A549 (cell line): ENCODE measurements around the gene ZNF622. TPM values are rescaled to one million over a fixed set of nuclear protein-coding genes. Genes with fewer than 3 reads are reported as not detected.
A peak's percentile ranks its signal among the peaks of the same experiment; 100 is the strongest.

Experiments used
- ATAC-seq, 2 experiments: fragments of 200-7000 bp in 1 of 2; fragments of >200 bp in 1 of 2; cut with Nextera tagmentation in 1 of 2; cut with Tn5 transposase in 1 of 2; 3 replicates each; pipeline versions ENCODE4 v1.8.0 to v1.9.1; 2018 to 2020; ENCODE audit warnings: mild to moderate bottlenecking in 1 of 2, moderate library complexity in 1 of 2
- CTCF ChIA-PET: fragments of 300-600 bp; sonication (Branson Sonifier 250); formaldehyde crosslinking; extraction: SDS; loops from one replicate; lab custom pipeline; 2021; ENCODE audit warnings: antibody characterized with exemption, inconsistent platforms; lab: Yijun Ruan, JAX
- POLR2A ChIA-PET: fragments of 350-600 bp; formaldehyde crosslinking; extraction: SDS; loops from one replicate; lab custom pipeline; 2021; ENCODE audit warnings: antibody characterized with exemption, inconsistent platforms; lab: Yijun Ruan, JAX
- DNase-seq, 2 experiments: peaks; one replicate each; pipeline versions ENCODE4 v3.0.0 to v3.0.0-alpha.2; 2011 to 2016; ENCODE audit warnings: low read depth in 1 of 2, low spot score in 1 of 2
- FAIRE-seq: peaks from 2 replicates; lab custom pipeline; 2011; peaks lifted over from hg19 to GRCh38; lab: Jason Lieb, UNC
- H3K27ac ChIP-seq, 2 experiments: fragments of >200 bp; sonication (Bioruptor Twin); formaldehyde crosslinking; 3 replicates each; pipeline ENCODE4 v1.5.1; 2016 to 2017
- H3K4me1 ChIP-seq: fragments of >200 bp; sonication (Bioruptor Twin); formaldehyde crosslinking; 3 replicates; pipeline ENCODE4 v1.6.1; 2016
- H3K4me2 ChIP-seq: fragments of >200 bp; sonication (Bioruptor Twin); formaldehyde crosslinking; 3 replicates; pipeline ENCODE4 v1.6.1; 2016
- H3K4me3 ChIP-seq: fragments of >200 bp; sonication (Bioruptor Twin); formaldehyde crosslinking; 3 replicates; pipeline ENCODE4 v1.5.1; 2016
- H3K9me3 ChIP-seq: fragments of >200 bp; sonication (Bioruptor Twin); formaldehyde crosslinking; 3 replicates; pipeline ENCODE4 v1.6.1; 2016
- ATOH8 ChIP-seq: fragments of 250-450 bp; sonication (Bioruptor Pico); IDR thresholded peaks from 2 replicates; pipeline ENCODE4 v1.5.0; 2020; ENCODE audit warnings: low read depth, mild to moderate bottlenecking, moderate library complexity
- CBX2 ChIP-seq: fragments of 200-600 bp; sonication (generic); IDR thresholded peaks from 2 replicates; pipeline ENCODE4 v1.6.1; 2016; ENCODE audit warnings: low read depth, mild to moderate bottlenecking, borderline replicate concordance
- CEBPB ChIP-seq, 2 experiments: fragments of >200 bp in 1 of 2; sonication (Bioruptor Twin) in 1 of 2; formaldehyde crosslinking in 1 of 2; IDR thresholded peaks; 2 replicates each; pipeline ENCODE4 v1.6.1; 2012 to 2016
- CHD2 ChIP-seq: fragments of 150-350 bp; IDR thresholded peaks from 2 replicates; pipeline ENCODE4 v1.6.1; 2014; ENCODE audit warnings: low read length; ENCODE audit not compliant: partially characterized antibody
- CHD4 ChIP-seq: fragments of 200-600 bp; sonication (generic); IDR thresholded peaks from 2 replicates; pipeline ENCODE4 v1.6.1; 2016; ENCODE audit warnings: antibody characterized with exemption, mild to moderate bottlenecking, borderline replicate concordance
- EHF ChIP-seq: fragments of 250-450 bp; sonication (Bioruptor Pico); IDR thresholded peaks from 2 replicates; pipeline ENCODE4 v1.5.0; 2020; ENCODE audit warnings: mild to moderate bottlenecking
- EHMT2 ChIP-seq: fragments of 200-600 bp; sonication (generic); IDR thresholded peaks from 2 replicates; pipeline ENCODE4 v1.6.1; 2016; ENCODE audit warnings: antibody characterized with exemption, low read depth, mild to moderate bottlenecking, moderate library complexity
- ELK1 ChIP-seq: fragments of 150-350 bp; IDR thresholded peaks from 2 replicates; pipeline ENCODE4 v1.6.1; 2014; ENCODE audit warnings: low read depth, mild to moderate bottlenecking, low read length
- ESRRA ChIP-seq: fragments of 150-350 bp; IDR thresholded peaks from 2 replicates; pipeline ENCODE4 v1.6.1; 2014; ENCODE audit warnings: mild to moderate bottlenecking, low read length, borderline replicate concordance
- HDAC2 ChIP-seq: fragments of 200-600 bp; sonication (generic); IDR thresholded peaks from 2 replicates; pipeline ENCODE4 v1.6.1; 2016
- HOXA7 ChIP-seq: fragments of 250-450 bp; sonication (Bioruptor Pico); IDR thresholded peaks from 2 replicates; pipeline ENCODE4 v1.5.0; 2020; ENCODE audit warnings: mild to moderate bottlenecking, moderate library complexity
- KDM5A ChIP-seq: fragments of 200-600 bp; sonication (generic); IDR thresholded peaks from 2 replicates; pipeline ENCODE4 v1.6.1; 2016; ENCODE audit warnings: antibody characterized with exemption, mild to moderate bottlenecking
- MAFK ChIP-seq: fragments of 450-650 bp; IDR thresholded peaks from 2 replicates; pipeline ENCODE4 v1.6.1; 2014; ENCODE audit not compliant: partially characterized antibody
- MAZ ChIP-seq: fragments of 150-350 bp; IDR thresholded peaks from 2 replicates; pipeline ENCODE4 v1.6.1; 2014; ENCODE audit warnings: antibody characterized with exemption, low read depth, low read length, borderline replicate concordance
- MYC ChIP-seq: IDR thresholded peaks from 2 replicates; pipeline ENCODE4 v1.6.1; 2012; ENCODE audit warnings: mild to moderate bottlenecking, inconsistent platforms, low read length, improper control_type of control experiment, borderline replicate concordance
- NPAS2 ChIP-seq: fragments of 250-450 bp; sonication (Bioruptor Pico); IDR thresholded peaks from 2 replicates; pipeline ENCODE4 v1.8.0; 2022; ENCODE audit warnings: mild to moderate bottlenecking, moderate library complexity, borderline replicate concordance
- PHF8 ChIP-seq: fragments of 200-600 bp; sonication (generic); IDR thresholded peaks from 2 replicates; pipeline ENCODE4 v1.6.1; 2016; ENCODE audit warnings: low read depth, mild to moderate bottlenecking, antibody characterized with exemption, moderate library complexity, borderline replicate concordance
- POLR2AphosphoS2 ChIP-seq: conservative IDR thresholded peaks from 2 replicates; pipeline ENCODE4 v1.6.1; 2012; ENCODE audit warnings: low read length, improper control_type of control experiment, inconsistent platforms
- RARB ChIP-seq: fragments of 250-450 bp; sonication (Bioruptor Pico); IDR thresholded peaks from 2 replicates; pipeline ENCODE4 v1.8.0; 2021; ENCODE audit warnings: mild to moderate bottlenecking, moderate library complexity
- RCOR1 ChIP-seq: fragments of 150-350 bp; IDR thresholded peaks from 2 replicates; pipeline ENCODE4 v1.6.1; 2014; ENCODE audit warnings: antibody characterized with exemption, low read length, low read depth
- RFX5 ChIP-seq: fragments of 450-650 bp; IDR thresholded peaks from 2 replicates; pipeline ENCODE4 v1.7.1; 2014; ENCODE audit warnings: antibody characterized with exemption, mild to moderate bottlenecking, moderate library complexity
- TFCP2L1 ChIP-seq: fragments of 250-450 bp; sonication (Bioruptor Pico); IDR thresholded peaks from 2 replicates; pipeline ENCODE4 v1.5.0; 2021; ENCODE audit warnings: mild to moderate bottlenecking
- ZFP36 ChIP-seq: fragments of 450-650 bp; IDR thresholded peaks from 2 replicates; pipeline ENCODE4 v1.6.1; 2014; ENCODE audit warnings: borderline replicate concordance; ENCODE audit not compliant: partially characterized antibody
- ZNF302 ChIP-seq: fragments of 250-450 bp; sonication (Bioruptor Pico); IDR thresholded peaks from 2 replicates; pipeline ENCODE4 v1.9.0; 2021; ENCODE audit warnings: inconsistent platforms, mild to moderate bottlenecking, moderate library complexity
- ZSCAN20 ChIP-seq: fragments of 250-450 bp; sonication (Bioruptor Pico); IDR thresholded peaks from 2 replicates; pipeline ENCODE4 v1.8.0; 2022; ENCODE audit warnings: mild to moderate bottlenecking, moderate library complexity
- WGBS: methylation state at CpG from one replicate; pipeline ENCODE4 v1.1.6; 2017; ENCODE audit errors: missing lambda C conversion rate; 5-methylcytosine and 5-hydroxymethylcytosine counted together
- polyA plus RNA-seq, 4 experiments: library from polyadenylated mRNA; depleted of rRNA in 3 of 4; stranded (reverse); fragments of >200 nt; fragmentation: RNase III in 1 of 4; extraction: RNeasy Plus Mini Kit Qiagen cat#74134 plus additional on column Dnase treatment in 1 of 4; gene quantifications; 2 replicates in 3 of 4; 3 replicates in 1 of 4; pipeline ENCODE4 v1.2.3, GENCODE V29; 2011 to 2017

The ZNF622 gene
- polyA plus RNA-seq, 2 of the 4 experiments (the other 2 are of a cell fraction), result 23.2 to 38.0 TPM

GRCh38 chr5:16484081-16484480 lies 18.5 kb upstream of the ZNF622 start:
- ATAC-seq (no peak), DNase-seq (no peak)
- POLR2A ChIA-PET, result interaction anchor here (0.6 kb wide), 1 partner anchor 93 kb away, joined by 3 read pairs; no protein-coding TSS in a partner anchor
- WGBS, result 94% methylated on average over 1 of the region's 1 CpG
- CTCF ChIA-PET, result interaction anchor here (1.3 to 2.3 kb wide), 6 partner anchors 10 to 1820 kb away, joined by 3 to 16 read pairs (median 4); no protein-coding TSS in a partner anchor
- Histone ChIP-seq H3K9me3 (no peaks in the 10 kb centered on the region), H3K4me3 (no peak overlapping the region), H3K27ac (no peak overlapping the region), H3K4me1 (peaks cover 14% of the 10 kb centered on the region), H3K4me2 (no peak overlapping the region)
- TF ChIP-seq ELK1, result no peak
- TF ChIP-seq CEBPB (IDR thresholded peaks at IDR 0.05), result no peak
- no peak for TF ChIP-seq ESRRA
- no peak for TF ChIP-seq HOXA7
- no peak for TF ChIP-seq TFCP2L1 (CRISPR knock-in tag)
- no peak for TF ChIP-seq KDM5A
- TF ChIP-seq ATOH8 (CRISPR knock-in tag), result no peak
- no peak for TF ChIP-seq CHD4
- TF ChIP-seq RCOR1, result no peak
- TF ChIP-seq EHF (CRISPR knock-in tag), result no peak
- no peak for TF ChIP-seq CBX2
- no peak for TF ChIP-seq POLR2AphosphoS2
- TF ChIP-seq, all 56 proteins: peak for 0
- no peak for FAIRE-seq

GRCh38 chr5:16483361-16483760 lies 17.8 kb upstream of the ZNF622 start:
- H3K9me3 ChIP-seq, result no peaks in the 10 kb centered on the region
- ATAC-seq (peak in 1 of 2 experiments; percentile 40; a peak in 2 of 6 replicates), DNase-seq (peak in 1 of 2 experiments; percentile 21), FAIRE-seq (peak; percentile 7)
- no peak overlapping the region for H3K27ac ChIP-seq
- H3K4me2 ChIP-seq, result peak overlapping the region; percentile 46; the same call in 2 of the 3 replicates
- no peak for TF ChIP-seq CHD2
- TF ChIP-seq ELK1, result no peak
- no peak for TF ChIP-seq RARB (CRISPR knock-in tag)
- TF ChIP-seq ZNF302 (CRISPR knock-in tag), result no peak
- TF ChIP-seq ESRRA, result no peak
- no peak overlapping the region for H3K4me3 ChIP-seq
- CTCF ChIA-PET, result interaction anchor here (0.6 to 2.3 kb wide), 6 partner anchors 11 to 1821 kb away, joined by 3 to 16 read pairs (median 4); no protein-coding TSS in a partner anchor
- peaks cover 14% of the 10 kb centered on the region for H3K4me1 ChIP-seq
- POLR2A ChIA-PET, result no interaction called here

GRCh38 chr5:16482891-16483290 lies 17.3 kb upstream of the ZNF622 start:
- DNase-seq (no peak), FAIRE-seq (no peak), ATAC-seq (no peak)
- H3K27ac ChIP-seq, result no peak overlapping the region
- TF ChIP-seq ZFP36, result no peak
- TF ChIP-seq MAZ, result no peak
- no peak for TF ChIP-seq ELK1
- TF ChIP-seq NPAS2 (CRISPR knock-in tag), result no peak
- no peak for TF ChIP-seq MAFK
- TF ChIP-seq RFX5, result no peak
- no peak for TF ChIP-seq CEBPB (IDR thresholded peaks at IDR 0.05)
- no peak for TF ChIP-seq RARB (CRISPR knock-in tag)
- no peak for TF ChIP-seq ZSCAN20 (CRISPR knock-in tag)
- TF ChIP-seq KDM5A, result no peak
- no peak for TF ChIP-seq MYC
- no peak for TF ChIP-seq EHMT2
- TF ChIP-seq CBX2, result no peak
- no peak for TF ChIP-seq HDAC2
- TF ChIP-seq PHF8, result no peak
- no peak overlapping the region for H3K4me3 ChIP-seq
- no peaks in the 10 kb centered on the region for H3K9me3 ChIP-seq
- ChIA-PET CTCF (interaction anchor here (1.4 kb wide), 1 partner anchor 11 kb away, joined by 3 read pairs; no protein-coding TSS in a partner anchor), POLR2A (no interaction called here)
- H3K4me1 ChIP-seq, result peaks cover 14% of the 10 kb centered on the region
- H3K4me2 ChIP-seq, result peak overlapping the region; percentile 46; the same call in 2 of the 3 replicates
- 93% methylated on average over 2 of the region's 2 CpGs for WGBS
